ENCODE data around the gene COLEC12. TPM values are rescaled to one million over a fixed set of nuclear protein-coding genes. Genes with fewer than 3 reads are reported as not detected.
"Not testable (repeated sequence)": the region's sequence is repeated elsewhere in the genome, so short reads cannot be mapped to it uniquely, and the experiment has no call there.

The COLEC12 gene
- total RNA-seq, 6 experiments from 2014 or later = 0.05 to 0.21 (median 0.15) TPM; not detected in 1

DNA sequence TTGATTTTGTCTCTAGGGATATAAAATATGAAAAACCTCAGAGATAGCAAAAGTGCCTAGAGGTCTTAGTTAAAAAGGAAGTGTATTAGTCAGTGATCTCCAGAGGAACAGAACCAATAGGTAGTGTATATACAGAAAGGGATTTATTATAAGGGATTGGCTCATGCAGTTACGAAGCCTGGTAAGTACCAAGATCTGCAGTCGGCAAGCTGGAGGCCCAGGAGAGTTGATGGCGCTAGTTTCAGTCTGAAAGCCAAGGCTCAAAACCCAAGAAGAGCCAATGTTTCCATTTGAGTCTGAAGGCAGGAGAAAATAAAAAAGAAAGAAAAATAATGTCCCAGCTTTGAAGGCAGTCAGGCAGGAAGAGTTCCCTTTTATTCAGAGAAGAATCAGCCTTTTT lies 93.3 kb downstream of the COLEC12 start:
- peaks cover 10% of the 10 kb centered on the region; the same call in 1 of the 2 replicates for H3K4me1 Mint-ChIP-seq (ENCODE audit: low read depth)
- no peak overlapping the region for H3K27ac Mint-ChIP-seq
- peaks cover 25% of the 10 kb centered on the region for H3K9me3 Mint-ChIP-seq
- TF ChIP-seq, protein P1, sequence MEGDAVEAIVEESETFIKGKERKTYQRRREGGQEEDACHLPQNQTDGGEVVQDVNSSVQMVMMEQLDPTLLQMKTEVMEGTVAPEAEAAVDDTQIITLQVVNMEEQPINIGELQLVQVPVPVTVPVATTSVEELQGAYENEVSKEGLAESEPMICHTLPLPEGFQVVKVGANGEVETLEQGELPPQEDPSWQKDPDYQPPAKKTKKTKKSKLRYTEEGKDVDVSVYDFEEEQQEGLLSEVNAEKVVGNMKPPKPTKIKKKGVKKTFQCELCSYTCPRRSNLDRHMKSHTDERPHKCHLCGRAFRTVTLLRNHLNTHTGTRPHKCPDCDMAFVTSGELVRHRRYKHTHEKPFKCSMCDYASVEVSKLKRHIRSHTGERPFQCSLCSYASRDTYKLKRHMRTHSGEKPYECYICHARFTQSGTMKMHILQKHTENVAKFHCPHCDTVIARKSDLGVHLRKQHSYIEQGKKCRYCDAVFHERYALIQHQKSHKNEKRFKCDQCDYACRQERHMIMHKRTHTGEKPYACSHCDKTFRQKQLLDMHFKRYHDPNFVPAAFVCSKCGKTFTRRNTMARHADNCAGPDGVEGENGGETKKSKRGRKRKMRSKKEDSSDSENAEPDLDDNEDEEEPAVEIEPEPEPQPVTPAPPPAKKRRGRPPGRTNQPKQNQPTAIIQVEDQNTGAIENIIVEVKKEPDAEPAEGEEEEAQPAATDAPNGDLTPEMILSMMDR (IDR thresholded peaks at IDR 0.05) = no peak
- peaks cover 20% of the 10 kb centered on the region for H3K36me3 Mint-ChIP-seq (ENCODE audit: low read depth)
- H3K4me3 Mint-ChIP-seq = no peak overlapping the region
- H3K27me3 Mint-ChIP-seq (ENCODE audit: insufficient read depth) = peaks cover 11% of the 10 kb centered on the region
- DNase-seq = no peak

DNA sequence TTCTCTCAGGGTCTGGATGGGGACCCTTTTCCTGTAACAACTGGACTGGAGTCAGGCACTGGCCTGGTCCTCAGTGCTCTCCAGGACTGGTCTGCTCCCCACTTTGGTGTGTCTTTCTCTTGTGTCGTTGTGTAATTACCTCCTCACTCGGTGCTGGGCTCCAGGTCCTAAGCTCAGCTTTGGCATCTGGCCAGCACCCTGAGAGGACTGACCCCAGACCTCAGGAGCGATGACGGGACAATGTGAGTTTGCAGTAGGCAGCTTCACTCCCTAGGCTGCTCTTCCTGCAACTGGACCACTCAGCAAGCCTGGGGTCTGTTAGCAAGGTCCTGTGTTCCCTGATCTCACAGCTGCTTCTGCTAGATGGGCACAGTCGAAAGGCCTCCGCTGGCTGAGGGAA lies 93.8 kb downstream of the COLEC12 start:
- Mint-ChIP-seq H3K4me3 (no peak overlapping the region), H3K36me3 (ENCODE audit: low read depth) (peaks cover 20% of the 10 kb centered on the region), H3K27ac (no peak overlapping the region)

DNA sequence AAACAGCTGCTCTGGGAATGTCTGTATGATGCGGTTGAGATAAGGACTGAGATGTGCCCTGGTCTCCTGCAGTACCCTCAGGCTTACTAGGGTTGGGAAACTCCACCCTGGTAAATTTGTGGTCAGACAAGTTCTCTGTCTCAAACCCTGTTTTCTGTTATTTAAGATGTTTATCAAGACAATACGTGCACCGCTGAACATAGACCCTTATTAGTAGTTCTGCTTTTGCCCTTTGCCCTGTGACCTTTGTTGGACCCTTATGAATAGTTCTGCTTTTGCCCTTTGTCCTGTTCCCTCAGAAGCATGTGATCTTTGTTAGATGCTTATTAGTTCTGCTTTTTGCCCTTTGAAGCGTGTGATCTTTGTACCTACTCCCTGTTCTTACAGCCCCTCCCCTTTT lies 95.5 kb downstream of the COLEC12 start:
- Mint-ChIP-seq H3K9me3 (peaks cover 25% of the 10 kb centered on the region), H3K4me1 (ENCODE audit: low read depth) (peaks cover 15% of the 10 kb centered on the region), H3K36me3 (ENCODE audit: low read depth) (peaks cover 20% of the 10 kb centered on the region), H3K27me3 (ENCODE audit: insufficient read depth) (peaks cover 18% of the 10 kb centered on the region)
- not testable (repeated sequence) for DNase-seq, H3K4me3 Mint-ChIP-seq, H3K27ac Mint-ChIP-seq

More for the DNA sequence above, 93.8 kb downstream of the COLEC12 start:
- no peak for DNase-seq
- Mint-ChIP-seq H3K27me3 (ENCODE audit: insufficient read depth) (peaks cover 11% of the 10 kb centered on the region), H3K4me1 (ENCODE audit: low read depth) (peaks cover 5% of the 10 kb centered on the region; the same call in 1 of the 2 replicates), H3K9me3 (peaks cover 25% of the 10 kb centered on the region)
- TF ChIP-seq, protein P1 (IDR thresholded peaks at IDR 0.05) = no peak

DNA sequence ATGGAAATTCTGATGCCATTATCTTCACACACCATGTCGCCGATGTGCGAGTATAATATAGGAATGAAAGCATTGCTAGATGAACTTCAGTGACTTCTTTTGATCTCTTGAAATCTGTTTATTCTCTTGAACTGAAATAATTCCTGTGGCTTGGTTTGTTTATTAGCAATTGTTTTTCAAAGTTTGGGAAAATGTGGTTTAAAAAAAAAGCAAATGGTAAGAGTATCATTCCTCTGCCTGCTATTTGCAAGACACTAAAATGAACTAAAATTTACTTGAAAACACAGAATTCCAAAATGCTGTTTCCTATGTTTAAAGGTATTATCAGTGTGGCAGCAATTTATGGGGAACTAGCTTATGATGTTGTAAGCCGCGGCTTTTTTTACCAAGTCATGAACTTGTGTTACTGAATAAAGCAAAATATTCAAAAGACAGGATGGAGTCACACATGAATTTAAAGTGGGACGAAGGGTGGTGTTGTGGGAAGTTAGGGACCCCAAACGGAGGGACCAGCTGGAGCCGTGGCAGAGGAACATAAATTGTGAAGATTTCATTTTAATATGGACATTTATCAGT lies 96.4 kb downstream of the COLEC12 start:
- H3K36me3 Mint-ChIP-seq (ENCODE audit: low read depth) = peaks cover 20% of the 10 kb centered on the region
- no peak overlapping the region for H3K4me3 Mint-ChIP-seq
- H3K9me3 Mint-ChIP-seq = peaks cover 25% of the 10 kb centered on the region
- TF ChIP-seq, protein P1 (IDR thresholded peaks at IDR 0.05) = no peak
- DNase-seq = no peak
- peaks cover 23% of the 10 kb centered on the region for H3K27me3 Mint-ChIP-seq (ENCODE audit: insufficient read depth)
- no peak overlapping the region for H3K27ac Mint-ChIP-seq
- peaks cover 21% of the 10 kb centered on the region for H3K4me1 Mint-ChIP-seq (ENCODE audit: low read depth)

DNA sequence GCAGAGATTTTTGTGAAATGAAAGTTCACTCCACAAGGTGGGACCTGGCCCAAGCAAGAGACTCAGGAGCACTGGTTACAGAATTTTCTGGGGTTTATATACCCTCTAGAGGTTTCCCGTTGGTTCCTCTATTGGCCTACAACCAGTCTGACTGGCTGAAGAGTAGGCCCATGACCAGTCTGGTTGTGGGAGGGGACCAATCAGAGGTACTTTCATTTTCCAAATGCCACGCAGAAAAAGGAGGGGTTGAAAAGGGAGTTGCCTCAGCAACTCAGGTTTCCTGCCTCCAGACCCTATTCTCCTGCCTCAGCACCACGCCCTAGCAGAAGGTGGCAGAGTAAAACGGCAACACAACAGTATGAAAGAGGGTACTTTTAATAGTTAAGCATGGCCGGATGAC lies 98.4 kb downstream of the COLEC12 start:
- DNase-seq = no peak
- no peak overlapping the region for H3K4me3 Mint-ChIP-seq
- peaks cover 31% of the 10 kb centered on the region for H3K4me1 Mint-ChIP-seq (ENCODE audit: low read depth)
- TF ChIP-seq, protein P1 (IDR thresholded peaks at IDR 0.05) = no peak
- peaks cover 25% of the 10 kb centered on the region for H3K9me3 Mint-ChIP-seq
- H3K27ac Mint-ChIP-seq = no peak overlapping the region
- peaks cover 30% of the 10 kb centered on the region for H3K27me3 Mint-ChIP-seq (ENCODE audit: insufficient read depth)
- peaks cover 25% of the 10 kb centered on the region for H3K36me3 Mint-ChIP-seq (ENCODE audit: low read depth)

DNA sequence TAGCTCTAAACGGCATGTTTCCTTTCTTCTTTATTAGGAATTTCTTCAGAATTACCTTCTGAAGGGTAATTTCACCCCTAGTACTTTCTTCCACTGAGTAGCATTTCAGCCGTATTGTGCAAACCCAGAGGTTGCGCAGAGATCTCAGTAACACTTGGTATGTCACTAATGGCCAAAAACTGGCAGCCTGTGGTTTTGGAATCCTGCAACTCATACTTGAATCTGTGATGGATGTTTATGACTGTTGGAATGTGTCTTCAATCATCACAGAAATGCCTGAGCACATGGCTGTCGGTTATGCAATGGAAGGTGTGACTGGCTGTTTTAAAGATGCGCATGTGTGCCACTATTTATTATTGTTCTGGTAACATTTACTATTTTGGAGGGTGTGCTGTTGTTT lies 100.0 kb downstream of the COLEC12 start:
- H3K4me1 Mint-ChIP-seq (ENCODE audit: low read depth) = peaks cover 46% of the 10 kb centered on the region
- peak; percentile 6 for DNase-seq
- H3K4me3 Mint-ChIP-seq = no peak overlapping the region
- peaks cover 17% of the 10 kb centered on the region for H3K36me3 Mint-ChIP-seq (ENCODE audit: low read depth)
- H3K27me3 Mint-ChIP-seq (ENCODE audit: insufficient read depth) = peaks cover 28% of the 10 kb centered on the region
- no peak overlapping the region for H3K27ac Mint-ChIP-seq
- TF ChIP-seq, protein P1 (IDR thresholded peaks at IDR 0.05) = no peak
- peaks cover 15% of the 10 kb centered on the region for H3K9me3 Mint-ChIP-seq
